Measurements from ENCODE around the gene CIB1. TPM values are rescaled to one million over a fixed set of nuclear protein-coding genes. Genes with fewer than 3 reads are reported as not detected.
A peak's percentile ranks its signal among the peaks of the same experiment; 100 is the strongest.
"Not testable (repeated sequence)": the region's sequence is repeated elsewhere in the genome, so short reads cannot be mapped to it uniquely, and the experiment has no call there.

The CIB1 gene
- total RNA-seq, 4 donors from 2014 or later: 9.5 to 80.7 (median 49.2) TPM

DNA sequence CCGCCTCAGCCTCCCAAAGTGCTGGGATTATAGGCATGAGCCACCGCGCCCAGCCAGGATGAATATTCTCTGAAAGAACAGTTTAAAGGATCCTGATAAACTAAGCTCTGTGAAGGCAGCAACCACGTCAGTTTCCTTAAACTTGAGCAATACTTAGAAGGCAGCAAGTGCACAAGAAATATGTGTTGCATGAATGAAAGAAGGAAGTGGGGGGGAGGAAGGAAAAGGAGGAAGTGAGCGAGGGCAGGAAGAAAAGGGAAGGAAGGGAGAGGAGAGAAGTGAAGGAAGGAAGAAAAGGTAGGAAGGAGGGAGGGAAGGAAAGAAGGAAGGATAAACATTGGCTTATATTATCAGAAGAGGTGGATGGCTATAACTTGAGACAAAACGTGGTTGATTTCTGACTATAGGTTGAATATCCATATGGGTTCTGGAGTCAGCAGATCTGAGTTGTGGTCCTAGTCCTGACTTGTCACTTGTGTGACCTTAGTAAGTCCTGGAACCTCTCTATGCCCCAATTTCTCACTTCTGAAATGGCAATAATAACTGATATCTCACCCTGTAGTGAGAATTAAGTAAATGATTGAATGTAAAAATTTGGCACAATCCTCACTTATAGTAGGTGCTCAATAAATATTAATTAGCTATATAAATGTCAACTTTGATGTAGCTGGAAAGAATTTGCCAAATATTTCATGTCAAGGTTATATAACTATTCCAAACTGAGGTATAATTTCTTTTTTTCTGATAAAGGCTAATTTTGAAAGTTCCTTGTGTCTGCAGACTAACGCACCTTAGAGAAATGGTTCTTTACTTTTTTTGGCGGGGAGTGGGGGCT is 44.6 kb downstream of the CIB1 start:
- H3K4me1 ChIP-seq: peaks cover 0 to 8% of the 10 kb centered on the region in 2 donors
- no peak overlapping the region for H3K4me3 ChIP-seq
- no peaks in the 10 kb centered on the region for H3K36me3 ChIP-seq
- H3K9me3 ChIP-seq: no peaks in the 10 kb centered on the region
- TF ChIP-seq POLR2A (IDR thresholded peaks at IDR 0.05): no peak
- TF ChIP-seq, protein P1, sequence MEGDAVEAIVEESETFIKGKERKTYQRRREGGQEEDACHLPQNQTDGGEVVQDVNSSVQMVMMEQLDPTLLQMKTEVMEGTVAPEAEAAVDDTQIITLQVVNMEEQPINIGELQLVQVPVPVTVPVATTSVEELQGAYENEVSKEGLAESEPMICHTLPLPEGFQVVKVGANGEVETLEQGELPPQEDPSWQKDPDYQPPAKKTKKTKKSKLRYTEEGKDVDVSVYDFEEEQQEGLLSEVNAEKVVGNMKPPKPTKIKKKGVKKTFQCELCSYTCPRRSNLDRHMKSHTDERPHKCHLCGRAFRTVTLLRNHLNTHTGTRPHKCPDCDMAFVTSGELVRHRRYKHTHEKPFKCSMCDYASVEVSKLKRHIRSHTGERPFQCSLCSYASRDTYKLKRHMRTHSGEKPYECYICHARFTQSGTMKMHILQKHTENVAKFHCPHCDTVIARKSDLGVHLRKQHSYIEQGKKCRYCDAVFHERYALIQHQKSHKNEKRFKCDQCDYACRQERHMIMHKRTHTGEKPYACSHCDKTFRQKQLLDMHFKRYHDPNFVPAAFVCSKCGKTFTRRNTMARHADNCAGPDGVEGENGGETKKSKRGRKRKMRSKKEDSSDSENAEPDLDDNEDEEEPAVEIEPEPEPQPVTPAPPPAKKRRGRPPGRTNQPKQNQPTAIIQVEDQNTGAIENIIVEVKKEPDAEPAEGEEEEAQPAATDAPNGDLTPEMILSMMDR (IDR thresholded peaks at IDR 0.05): no peak
- intact Hi-C loops (cut with DNase I; ENCODE audit: low total_unique reads): no loop called here
- H3K27ac ChIP-seq: no peak overlapping the region
- no peaks in the 10 kb centered on the region for H3K27me3 ChIP-seq
- no peak for DNase-seq

DNA sequence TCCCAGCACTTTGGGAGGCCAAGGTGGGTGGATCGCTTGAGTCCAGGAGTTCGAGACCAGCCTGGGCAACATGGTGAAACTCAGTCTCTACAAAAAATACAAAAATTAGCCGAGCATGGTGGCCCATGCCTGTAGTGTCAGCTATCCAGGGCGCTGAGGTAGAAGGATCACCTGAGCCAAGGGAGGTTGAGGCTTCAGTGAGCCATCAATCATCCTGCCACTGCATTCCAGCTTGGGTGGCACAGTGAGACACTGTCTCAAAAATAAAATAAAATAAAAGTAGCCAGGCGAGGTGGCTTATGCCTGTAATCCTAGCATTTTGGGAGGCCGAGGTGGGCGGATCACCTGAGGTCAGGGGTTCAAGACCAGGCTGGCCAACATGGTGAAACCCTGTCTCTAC is 45.7 kb downstream of the CIB1 start:
- H3K4me1 ChIP-seq; H3K27me3 ChIP-seq; DNase-seq; intact Hi-C loops (cut with DNase I; ENCODE audit: low total_unique reads); H3K36me3 ChIP-seq; H3K9me3 ChIP-seq; H3K4me3 ChIP-seq: not testable (repeated sequence)
- H3K27ac ChIP-seq: peak overlapping the region in 1 of 2 donors; percentile 18

DNA sequence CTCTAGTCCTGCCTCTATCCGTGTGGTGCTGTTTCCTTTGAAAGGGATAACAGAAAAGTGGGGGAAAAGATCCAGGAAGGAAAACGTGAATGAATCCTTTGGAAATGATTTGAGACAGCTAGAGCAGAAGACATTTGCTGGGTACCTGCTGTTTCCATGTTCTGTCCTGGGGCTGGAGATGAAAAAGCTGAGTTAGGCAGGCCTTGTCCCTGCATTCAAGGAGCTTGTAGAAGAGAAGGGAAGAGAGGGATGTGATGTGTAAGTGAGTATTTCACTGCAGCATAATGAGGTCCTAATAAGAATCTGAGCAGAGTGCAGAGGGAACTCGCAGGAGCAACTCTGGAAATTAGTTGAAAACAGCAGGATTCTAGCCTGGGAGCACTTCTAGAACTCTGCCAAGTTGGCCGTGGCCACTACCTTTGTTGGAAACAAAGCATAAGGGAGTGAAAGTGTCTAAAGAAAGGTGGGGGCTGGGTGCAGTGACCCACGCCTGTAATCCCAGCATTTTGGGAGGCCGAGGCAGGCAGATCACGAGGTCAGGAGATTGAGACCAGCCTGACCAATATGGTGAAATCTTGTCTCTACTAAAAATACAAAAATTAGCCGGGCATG is 46.4 kb downstream of the CIB1 start:
- Histone ChIP-seq H3K36me3 (no peaks in the 10 kb centered on the region), H3K4me3 (no peak overlapping the region), H3K4me1 (peaks cover 0 to 8% of the 10 kb centered on the region in 2 donors), H3K9me3 (no peaks in the 10 kb centered on the region), H3K27ac (peak overlapping the region; percentile 18 to 52), H3K27me3 (no peaks in the 10 kb centered on the region)
- intact Hi-C loops (cut with DNase I; ENCODE audit: low total_unique reads): no loop called here
- no peak for DNase-seq
- TF ChIP-seq, protein P1 (IDR thresholded peaks at IDR 0.05): no peak
- no peak for TF ChIP-seq POLR2A (IDR thresholded peaks at IDR 0.05)

DNA sequence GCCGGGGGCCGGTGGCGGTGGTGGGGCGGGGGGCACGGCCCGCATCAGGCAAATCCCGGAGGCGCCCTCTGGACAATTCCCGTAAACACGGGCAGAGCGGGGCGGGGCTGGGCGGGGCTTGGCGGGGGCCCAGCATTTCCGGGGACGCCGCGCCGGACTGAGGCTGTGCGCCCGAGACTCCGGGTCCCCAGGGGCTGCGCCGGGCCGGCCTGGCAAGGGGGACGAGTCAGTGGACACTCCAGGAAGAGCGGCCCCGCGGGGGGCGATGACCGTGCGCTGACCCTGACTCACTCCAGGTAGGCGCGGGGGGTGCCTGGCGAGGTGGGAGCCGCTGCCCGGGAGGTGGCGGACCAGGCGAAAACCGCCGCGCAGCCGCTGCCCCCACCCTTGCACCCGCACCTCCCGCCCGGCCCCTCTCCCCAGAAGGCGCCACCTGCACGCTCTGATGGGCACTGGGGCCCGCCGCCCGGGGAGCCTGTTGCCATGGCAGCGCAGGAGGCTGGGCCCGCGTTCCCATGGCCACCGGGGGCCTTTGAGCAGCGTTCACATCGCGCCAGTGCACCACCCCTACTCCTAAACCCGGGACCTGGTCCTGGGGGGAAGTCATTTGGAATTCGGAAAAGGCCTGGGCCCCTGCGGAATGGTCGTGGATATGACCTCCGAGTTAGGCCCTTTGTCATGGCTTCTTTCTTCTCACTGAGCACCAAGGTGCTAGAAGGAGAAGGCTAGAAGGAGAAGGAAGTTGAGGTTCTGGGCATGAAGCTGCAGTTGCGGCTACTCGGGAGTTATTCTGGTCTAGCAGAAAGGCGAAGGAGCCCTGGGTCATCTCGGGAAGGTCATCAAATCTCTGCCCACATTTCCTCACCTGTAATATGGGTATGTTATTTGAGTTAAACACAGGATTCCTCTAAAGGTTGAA is 48.7 kb downstream of the CIB1 start:
- Histone ChIP-seq H3K9me3 (no peaks in the 10 kb centered on the region), H3K36me3 (no peaks in the 10 kb centered on the region), H3K4me1 (peaks cover 0 to 8% of the 10 kb centered on the region in 2 donors), H3K4me3 (peak overlapping the region; percentile 74 to 78), H3K27ac (peak overlapping the region; percentile 94 to 98), H3K27me3 (no peaks in the 10 kb centered on the region)
- TF ChIP-seq, protein P1 (IDR thresholded peaks at IDR 0.05): peak in 1 of 4 experiments; percentile 3
- peak in 1 of 2 donors; percentile 53 for TF ChIP-seq POLR2A (IDR thresholded peaks at IDR 0.05)
- DNase-seq: peak; percentile 61 to 76
- intact Hi-C loops (cut with DNase I; ENCODE audit: low total_unique reads): no loop called here

DNA sequence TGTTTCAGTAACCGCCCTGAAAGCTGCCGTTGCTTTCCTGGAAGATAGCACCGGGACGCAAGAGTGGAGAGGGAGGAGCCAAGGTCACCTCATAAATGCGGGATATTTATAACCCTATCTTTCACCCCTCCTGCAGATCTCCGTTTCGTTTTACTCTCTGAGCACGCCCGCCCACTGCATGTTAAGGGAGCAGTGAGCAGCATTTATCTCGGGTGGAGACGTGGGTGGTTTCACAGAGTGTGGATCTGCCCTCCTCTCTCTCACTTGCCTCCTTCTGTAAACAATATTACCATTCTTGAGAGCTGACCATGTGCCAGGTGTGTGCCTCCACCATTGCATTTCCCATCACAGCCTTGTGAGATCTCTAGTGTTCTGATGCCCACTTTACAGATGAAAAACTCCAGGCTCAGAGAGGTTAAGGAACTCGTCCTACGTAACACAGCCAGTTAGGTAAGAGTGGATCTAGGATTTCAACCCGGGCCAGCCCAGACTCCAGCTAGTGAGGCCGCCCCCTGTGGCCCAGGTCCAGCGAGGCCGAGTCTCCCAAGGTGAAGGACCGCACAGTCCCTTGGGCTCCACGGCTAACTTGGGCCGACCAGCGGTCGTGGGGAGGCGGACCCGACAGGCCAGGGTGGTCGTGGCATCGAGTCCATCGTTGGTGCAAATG is 49.5 kb downstream of the CIB1 start:
- peak overlapping the region; percentile 94 to 98 for H3K27ac ChIP-seq
- no peaks in the 10 kb centered on the region for H3K36me3 ChIP-seq
- no peaks in the 10 kb centered on the region for H3K27me3 ChIP-seq
- peak overlapping the region; percentile 74 to 78 for H3K4me3 ChIP-seq
- TF ChIP-seq, protein P1 (IDR thresholded peaks at IDR 0.05): no peak
- no peak for TF ChIP-seq POLR2A (IDR thresholded peaks at IDR 0.05)
- intact Hi-C loops (cut with DNase I; ENCODE audit: low total_unique reads): no loop called here
- DNase-seq: peak; percentile 79 to 89
- H3K9me3 ChIP-seq: no peaks in the 10 kb centered on the region
- H3K4me1 ChIP-seq: peaks cover 0 to 8% of the 10 kb centered on the region in 2 donors

Measured in uterus (tissue), 4 donors.